Tibial nerve (tissue), 4 donors: ENCODE data around the gene CKMT2. TPM values are rescaled to one million over a fixed set of nuclear protein-coding genes. Genes with fewer than 3 reads are reported as not detected.
"Not testable (repeated sequence)": the region's sequence is repeated elsewhere in the genome, so short reads cannot be mapped to it uniquely, and the experiment has no call there.

Source experiments
- DNase-seq, 2 donors: peaks; one replicate each; pipeline ENCODE4 v3.0.0-alpha.2; 2019; ENCODE audit warnings: low spot score in 2 of 2
- H3K27ac ChIP-seq, 4 donors: fragments of 200-600 bp; sonication (generic) in 3 of 4; one replicate each; pipeline ENCODE4 v1.5.1; 2017 to 2019; ENCODE audit warnings: mild to moderate bottlenecking in 1 of 4
- H3K27me3 ChIP-seq, 2 donors: fragments of 200-600 bp; sonication (generic) in 1 of 2; one replicate each; pipeline versions ENCODE4 v1.5.1 to v1.6.0; 2017 to 2019
- H3K36me3 ChIP-seq, 3 donors: fragments of 200-600 bp; sonication (generic); one replicate each; pipeline ENCODE4 v1.5.1; 2018 to 2019
- H3K4me1 ChIP-seq, 4 donors: fragments of 200-600 bp; sonication (generic) in 3 of 4; one replicate each; pipeline ENCODE4 v1.5.1; 2017 to 2019
- H3K4me3 ChIP-seq, 4 donors: fragments of 200-600 bp; sonication (generic) in 3 of 4; one replicate each; pipeline ENCODE4 v1.5.1; 2017 to 2019; ENCODE audit warnings: mild to moderate bottlenecking in 1 of 4, moderate library complexity in 1 of 4
- H3K9me3 ChIP-seq, 4 donors: fragments of 200-600 bp; sonication (generic) in 3 of 4; one replicate each; pipeline ENCODE4 v1.5.1; 2017 to 2019
- CTCF ChIP-seq, 5 experiments: fragments of 200-600 bp in 3 of 5; fragments of 450-650 bp in 2 of 5; sonication (generic) in 3 of 5; IDR thresholded peaks; one replicate each; pipeline ENCODE4 v1.5.1; 2016 to 2019; ENCODE audit warnings: antibody characterized with exemption in 5 of 5, mild to moderate bottlenecking in 3 of 5, moderate library complexity in 2 of 5
- EP300 ChIP-seq, 2 donors: sonication (generic); formaldehyde crosslinking; IDR thresholded peaks; one replicate each; pipeline ENCODE4 v1.6.1; 2017; ENCODE audit warnings: antibody characterized with exemption in 2 of 2, mild to moderate bottlenecking in 1 of 2
- POLR2A ChIP-seq, 2 donors: fragments of 450-650 bp; IDR thresholded peaks; one replicate each; pipeline ENCODE4 v1.6.1; 2017; ENCODE audit warnings: antibody characterized with exemption in 2 of 2, mild to moderate bottlenecking in 2 of 2, moderate library complexity in 2 of 2
- WGBS, 2 donors: methylation state at CpG; one replicate each; pipeline ENCODE4 v1.1.5; 2018; 5-methylcytosine and 5-hydroxymethylcytosine counted together
- total RNA-seq, 4 donors: library from RNA; depleted of rRNA; stranded (reverse); fragments of >200 nt; gene quantifications; one replicate each; pipeline ENCODE4 v1.1.0, GENCODE V29; 2016

CKMT2 gene
- total RNA-seq, 4 donors from 2014 or later = 1.8 to 23.7 (median 4.0) TPM

- 90 to 96% methylated on average over 1 of the region's 1 CpG for WGBS, 2 donors
- Histone ChIP-seq H3K36me3 (peaks cover 0 to 3% (median 0%) of the 10 kb centered on the region in 3 donors), H3K4me3 (no peak overlapping the region), H3K4me1 (no peaks in the 10 kb centered on the region), H3K27ac (no peak overlapping the region), H3K27me3 (no peaks in the 10 kb centered on the region), H3K9me3 (no peaks in the 10 kb centered on the region)
- no peak for DNase-seq
- no peak for TF ChIP-seq POLR2A (IDR thresholded peaks at IDR 0.05)
- no peak for TF ChIP-seq CTCF (IDR thresholded peaks at IDR 0.05)
- TF ChIP-seq EP300 (IDR thresholded peaks at IDR 0.05) = no peak
Observed at GRCh38 chr5:81283976-81284375, 50.9 kb downstream of the CKMT2 start.

DNA sequence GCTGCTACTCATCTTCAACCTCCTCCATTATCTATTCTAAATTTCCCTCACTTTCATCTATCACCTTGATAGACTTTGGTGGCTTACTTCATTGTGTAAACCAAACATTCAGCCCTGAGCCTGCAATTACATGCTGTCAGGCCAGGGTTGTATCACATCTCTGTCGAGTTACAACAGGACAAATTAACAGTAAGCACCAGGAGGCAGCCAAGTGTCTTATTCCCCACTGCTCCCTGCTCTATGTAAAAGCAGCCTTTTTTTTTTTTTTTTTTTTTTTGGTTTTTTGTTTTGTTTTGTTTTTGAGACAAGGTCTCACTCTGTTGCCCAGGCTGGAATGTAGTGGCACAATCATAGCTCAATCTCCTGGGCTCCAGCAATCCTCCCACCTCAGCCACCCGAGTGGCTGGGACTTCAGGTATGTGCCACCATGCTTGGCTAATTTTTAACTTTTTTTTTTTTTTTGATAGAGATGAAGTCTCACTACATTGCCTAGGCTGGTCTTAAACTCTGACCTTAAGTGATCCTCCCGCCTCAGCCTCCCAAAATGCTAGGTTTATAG, 53.0 kb downstream of the CKMT2 start:
- Histone ChIP-seq H3K9me3 (no peaks in the 10 kb centered on the region), H3K4me3 (no peak overlapping the region), H3K27me3 (no peaks in the 10 kb centered on the region), H3K36me3 (peaks cover 0 to 3% (median 0%) of the 10 kb centered on the region in 3 donors), H3K27ac (no peak overlapping the region), H3K4me1 (peaks cover 0 to 8% (median 0%) of the 10 kb centered on the region in 4 donors)
- TF ChIP-seq CTCF (IDR thresholded peaks at IDR 0.05) (no peak), POLR2A (IDR thresholded peaks at IDR 0.05) (no peak), EP300 (IDR thresholded peaks at IDR 0.05) (no peak)
- no peak for DNase-seq
- WGBS, 2 donors = 64 to 72% methylated on average over 3 of the region's 3 CpGs

GRCh38 chr5:81288021-81288433, 54.9 kb downstream of the CKMT2 start:
- H3K27ac ChIP-seq = no peak overlapping the region
- WGBS, 2 donors = 75 to 77% methylated on average over 4 of the region's 4 CpGs
- H3K27me3 ChIP-seq = no peaks in the 10 kb centered on the region
- no peak for TF ChIP-seq POLR2A (IDR thresholded peaks at IDR 0.05)
- TF ChIP-seq EP300 (IDR thresholded peaks at IDR 0.05) = no peak
- TF ChIP-seq CTCF (IDR thresholded peaks at IDR 0.05) = no peak
- peaks cover 0 to 18% (median 0%) of the 10 kb centered on the region in 3 donors for H3K36me3 ChIP-seq
- H3K4me3 ChIP-seq = no peak overlapping the region
- no peak for DNase-seq
- peaks cover 0 to 8% (median 0%) of the 10 kb centered on the region in 4 donors for H3K4me1 ChIP-seq
- H3K9me3 ChIP-seq = peaks cover 0 to 15% (median 2%) of the 10 kb centered on the region in 4 donors

- Histone ChIP-seq H3K4me1 (peaks cover 0 to 8% (median 0%) of the 10 kb centered on the region in 4 donors), H3K9me3 (peaks cover 0 to 18% (median 2%) of the 10 kb centered on the region in 4 donors), H3K4me3 (no peak overlapping the region), H3K27ac (no peak overlapping the region), H3K36me3 (peaks cover 0 to 18% (median 0%) of the 10 kb centered on the region in 3 donors), H3K27me3 (no peaks in the 10 kb centered on the region)
- TF ChIP-seq CTCF (IDR thresholded peaks at IDR 0.05) (no peak), POLR2A (IDR thresholded peaks at IDR 0.05) (no peak), EP300 (IDR thresholded peaks at IDR 0.05) (no peak)
- no peak for DNase-seq
- WGBS, 2 donors = 48 to 73% methylated on average over 1 of the region's 1 CpG
Observed at GRCh38 chr5:81290146-81290545, 57.0 kb downstream of the CKMT2 start.

DNA sequence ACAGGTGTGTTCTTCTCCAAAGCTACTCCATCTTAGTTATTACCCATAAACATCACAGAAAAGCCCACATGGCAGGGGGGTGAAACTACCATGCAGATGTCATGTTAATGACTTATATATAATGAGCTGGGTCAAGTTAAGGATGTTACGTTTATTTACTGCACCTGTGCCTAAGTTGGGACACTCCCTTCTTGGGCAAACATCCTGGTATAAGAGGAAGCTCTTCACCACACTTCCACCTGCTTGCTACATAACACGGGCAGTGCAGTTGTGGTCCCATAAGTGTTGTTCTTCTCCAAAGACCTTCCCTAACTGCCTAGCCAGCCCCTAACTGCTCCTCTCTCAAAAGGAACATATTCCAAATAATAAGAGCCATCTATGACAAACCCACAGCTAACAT, 59.0 kb downstream of the CKMT2 start:
- Histone ChIP-seq H3K36me3 (peaks cover 0 to 18% (median 0%) of the 10 kb centered on the region in 3 donors), H3K27me3 (no peaks in the 10 kb centered on the region), H3K27ac (no peak overlapping the region), H3K4me1 (peaks cover 0 to 13% (median 0%) of the 10 kb centered on the region in 4 donors), H3K4me3 (no peak overlapping the region), H3K9me3 (peaks cover 0 to 18% (median 2%) of the 10 kb centered on the region in 4 donors)
- DNase-seq = no peak
- no peak for TF ChIP-seq EP300 (IDR thresholded peaks at IDR 0.05)
- 89 to 100% methylated on average over 2 of the region's 2 CpGs for WGBS, 2 donors

GRCh38 chr5:81294021-81294420, 60.9 kb downstream of the CKMT2 start:
- 94 to 95% methylated on average over 5 of the region's 5 CpGs for WGBS, 2 donors
- peaks cover 0 to 32% (median under 1%) of the 10 kb centered on the region in 4 donors for H3K4me1 ChIP-seq
- DNase-seq, H3K27ac ChIP-seq, H3K4me3 ChIP-seq, H3K27me3 ChIP-seq: not testable (repeated sequence)
- peaks cover 0 to 18% (median 2%) of the 10 kb centered on the region in 4 donors for H3K9me3 ChIP-seq
- H3K36me3 ChIP-seq = peaks cover 0 to 15% (median 0%) of the 10 kb centered on the region in 3 donors
